HEK293 (cell line): ENCODE results near the gene UQCR11.

Experiments used
- CTCF ChIA-PET: fragments of 350-600 bp; formaldehyde crosslinking; extraction: SDS; loops from one replicate; lab custom pipeline; 2021; ENCODE audit warnings: antibody characterized with exemption; lab: Yijun Ruan, JAX
- POLR2A ChIA-PET: fragments of 300-600 bp; formaldehyde crosslinking; extraction: SDS; loops from one replicate; lab custom pipeline; 2020; ENCODE audit warnings: antibody characterized with exemption, inconsistent platforms; lab: Yijun Ruan, JAX
- H3K27ac ChIP-seq: fragments of 200-500 bp; sonication (Bioruptor generic); 2 replicates; pipeline ENCODE4 v1.5.1; 2014; ENCODE audit warnings: low read depth, low read length, control low read depth, inconsistent platforms; ENCODE audit errors: extremely low read depth
- H3K36me3 ChIP-seq, 2 experiments: fragments of 200-500 bp in 1 of 2; sonication (Bioruptor generic) in 1 of 2; 1 replicate in 1 of 2; 2 replicates in 1 of 2; pipeline ENCODE4 v1.5.1; 2014 to 2017; ENCODE audit warnings: inconsistent platforms in 2 of 2, low read length in 2 of 2; ENCODE audit not compliant: control insufficient read depth in 2 of 2, insufficient read depth in 1 of 2
- H3K4me1 ChIP-seq: fragments of 200-500 bp; sonication (Bioruptor generic); 2 replicates; pipeline ENCODE4 v1.5.1; 2014; ENCODE audit warnings: mild to moderate bottlenecking, low read length, inconsistent platforms; ENCODE audit not compliant: control insufficient read depth, insufficient read depth
- H3K4me3 ChIP-seq: 2 replicates; pipeline ENCODE4 v1.5.1; 2011; ENCODE audit warnings: low read depth, mild to moderate bottlenecking, control low read depth, low read length, moderate library complexity
- H3K9me3 ChIP-seq: fragments of 200-500 bp; sonication (Bioruptor generic); 2 replicates; pipeline ENCODE4 v1.5.1; 2014; ENCODE audit warnings: low read depth, low read length, inconsistent platforms; ENCODE audit not compliant: control insufficient read depth, insufficient read depth
- EGR2 ChIP-seq: fragments of 450-650 bp; formaldehyde crosslinking; IDR thresholded peaks from 2 replicates; pipeline ENCODE4 v1.5.1; 2016; ENCODE audit warnings: low read depth, missing biosample characterization, missing genetic modification characterization
- FEZF1 ChIP-seq: fragments of 450-650 bp; formaldehyde crosslinking; IDR thresholded peaks from 2 replicates; pipeline ENCODE4 v1.5.1; 2016; ENCODE audit warnings: missing biosample characterization, missing genetic modification characterization
- GLIS2 ChIP-seq: fragments of 450-650 bp; formaldehyde crosslinking; IDR thresholded peaks from 2 replicates; pipeline ENCODE4 v1.5.1; 2016; ENCODE audit warnings: missing biosample characterization, missing genetic modification characterization
- HOXC10 ChIP-seq: sonication (generic); formaldehyde crosslinking; IDR thresholded peaks from 2 replicates; pipeline ENCODE4 v1.8.1; 2023; ENCODE audit warnings: mild to moderate bottlenecking, missing genetic modification reagents
- KLF7 ChIP-seq: fragments of 450-650 bp; formaldehyde crosslinking; IDR thresholded peaks from 2 replicates; pipeline ENCODE4 v1.5.1; 2016; ENCODE audit warnings: missing biosample characterization, missing genetic modification characterization, borderline replicate concordance
- SALL2 ChIP-seq: fragments of 450-650 bp; formaldehyde crosslinking; IDR thresholded peaks from 2 replicates; pipeline ENCODE4 v1.5.0; 2017; ENCODE audit warnings: missing biosample characterization, mild to moderate bottlenecking, missing genetic modification characterization, borderline replicate concordance
- SP2 ChIP-seq: fragments of 450-650 bp; formaldehyde crosslinking; IDR thresholded peaks from 2 replicates; pipeline ENCODE4 v1.5.1; 2016; ENCODE audit warnings: missing biosample characterization, missing genetic modification characterization
- ZBTB17 ChIP-seq: fragments of 450-650 bp; formaldehyde crosslinking; IDR thresholded peaks from 2 replicates; pipeline ENCODE4 v1.5.1; 2016; ENCODE audit warnings: missing biosample characterization, missing genetic modification characterization
- ZBTB21 ChIP-seq: fragments of 450-650 bp; formaldehyde crosslinking; IDR thresholded peaks from 2 replicates; pipeline ENCODE4 v1.5.1; 2017; ENCODE audit warnings: missing biosample characterization, missing genetic modification characterization
- ZBTB7A ChIP-seq: fragments of 450-650 bp; formaldehyde crosslinking; IDR thresholded peaks from 2 replicates; pipeline ENCODE4 v1.5.1; 2016; ENCODE audit warnings: low read depth, missing biosample characterization, missing genetic modification characterization
- ZFP3 ChIP-seq: fragments of 450-650 bp; formaldehyde crosslinking; IDR thresholded peaks from 2 replicates; pipeline ENCODE4 v1.5.1; 2016; ENCODE audit warnings: low read depth, missing biosample characterization, missing genetic modification characterization
- ZNF114 ChIP-seq: fragments of 450-650 bp; formaldehyde crosslinking; IDR thresholded peaks from 2 replicates; pipeline ENCODE4 v1.5.0; 2017; ENCODE audit warnings: missing biosample characterization, missing genetic modification characterization
- ZNF157 ChIP-seq: fragments of 450-650 bp; formaldehyde crosslinking; IDR thresholded peaks from 2 replicates; pipeline ENCODE4 v1.5.1; 2016; ENCODE audit warnings: missing biosample characterization, missing genetic modification characterization
- ZNF544 ChIP-seq: fragments of 450-650 bp; formaldehyde crosslinking; IDR thresholded peaks from 2 replicates; pipeline ENCODE4 v1.5.0; 2017; ENCODE audit warnings: missing biosample characterization, missing genetic modification characterization
- ZNF596 ChIP-seq: fragments of 450-650 bp; IDR thresholded peaks from 2 replicates; pipeline ENCODE4 v1.5.0; 2018; ENCODE audit warnings: missing biosample characterization, mild to moderate bottlenecking, missing genetic modification characterization, moderate library complexity
- ZNF600 ChIP-seq: fragments of 450-650 bp; formaldehyde crosslinking; IDR thresholded peaks from 2 replicates; pipeline ENCODE4 v1.5.1; 2016; ENCODE audit warnings: missing biosample characterization, missing genetic modification characterization
- ZNF626 ChIP-seq: fragments of 450-650 bp; sonication (Bioruptor Pico); formaldehyde crosslinking; IDR thresholded peaks from 2 replicates; pipeline ENCODE4 v1.5.1; 2018; ENCODE audit warnings: missing biosample characterization, missing genetic modification characterization, inconsistent platforms
- ZNF660 ChIP-seq: fragments of 450-650 bp; IDR thresholded peaks from 2 replicates; pipeline ENCODE4 v1.5.1; 2018; ENCODE audit warnings: missing biosample characterization, mild to moderate bottlenecking, missing genetic modification characterization
- ZNF792 ChIP-seq: fragments of 450-650 bp; formaldehyde crosslinking; IDR thresholded peaks from 2 replicates; pipeline ENCODE4 v1.5.1; 2016; ENCODE audit warnings: missing biosample characterization, missing genetic modification characterization
- ZXDB ChIP-seq: fragments of 450-650 bp; formaldehyde crosslinking; IDR thresholded peaks from 2 replicates; pipeline ENCODE4 v1.5.1; 2016; ENCODE audit warnings: missing biosample characterization, missing genetic modification characterization
- TF ChIP-seq, protein P1 (sequence below): fragments of 450-650 bp; formaldehyde crosslinking; IDR thresholded peaks from 2 replicates; pipeline ENCODE4; 2016; ENCODE audit warnings: missing biosample characterization, missing genetic modification characterization
- TF ChIP-seq, protein P2 (sequence below): fragments of 450-650 bp; formaldehyde crosslinking; IDR thresholded peaks from 2 replicates; pipeline ENCODE4 v1.5.1; 2017; ENCODE audit warnings: missing biosample characterization, missing genetic modification characterization
- TF ChIP-seq, protein P3 (sequence below): fragments of 450-650 bp; formaldehyde crosslinking; IDR thresholded peaks from 2 replicates; pipeline ENCODE4 v1.5.1; 2016; ENCODE audit warnings: missing biosample characterization, missing genetic modification characterization
- TF ChIP-seq, protein P4 (sequence below): fragments of 450-650 bp; formaldehyde crosslinking; IDR thresholded peaks from 2 replicates; pipeline ENCODE4 v1.5.1; 2016; ENCODE audit warnings: missing biosample characterization, missing genetic modification characterization
- TF ChIP-seq, protein P5 (sequence below): fragments of 450-650 bp; formaldehyde crosslinking; IDR thresholded peaks from 2 replicates; pipeline ENCODE4 v1.5.1; 2017; ENCODE audit warnings: missing biosample characterization, missing genetic modification characterization

UQCR11 gene

DNA sequence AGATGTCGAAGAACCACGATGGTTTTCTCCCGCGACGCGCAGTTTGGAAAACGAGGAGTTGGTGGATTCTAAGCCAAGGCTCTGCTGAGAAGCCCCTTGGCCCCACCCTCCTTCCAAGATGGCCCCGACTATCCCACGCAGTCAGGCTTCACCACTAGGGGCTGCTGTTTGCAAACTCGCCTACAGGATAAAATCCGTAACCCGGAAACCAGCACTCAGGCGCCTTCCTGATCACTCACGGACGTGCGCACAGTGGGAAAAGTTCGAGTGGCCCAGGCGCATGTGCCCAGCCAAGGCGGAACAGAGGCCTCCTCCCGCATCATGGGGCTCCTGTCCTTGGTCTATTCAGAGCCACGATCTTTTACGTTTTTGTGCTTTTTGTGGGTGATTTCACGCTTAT lies 19.2 kb upstream of the UQCR11 start (continued):
- TF ChIP-seq, protein P1, sequence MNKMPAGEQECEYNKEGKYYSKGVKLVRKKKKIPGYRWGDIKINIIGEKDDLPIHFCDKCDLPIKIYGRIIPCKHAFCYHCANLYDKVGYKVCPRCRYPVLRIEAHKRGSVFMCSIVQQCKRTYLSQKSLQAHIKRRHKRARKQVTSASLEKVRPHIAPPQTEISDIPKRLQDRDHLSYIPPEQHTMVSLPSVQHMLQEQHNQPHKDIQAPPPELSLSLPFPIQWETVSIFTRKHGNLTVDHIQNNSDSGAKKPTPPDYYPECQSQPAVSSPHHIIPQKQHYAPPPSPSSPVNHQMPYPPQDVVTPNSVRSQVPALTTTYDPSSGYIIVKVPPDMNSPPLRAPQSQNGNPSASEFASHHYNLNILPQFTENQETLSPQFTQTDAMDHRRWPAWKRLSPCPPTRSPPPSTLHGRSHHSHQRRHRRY (tag by site-specific recombination), result no peak
- TF ChIP-seq SALL2 (tag by site-specific recombination), result no peak
- TF ChIP-seq HOXC10 (CRISPR knock-in tag), result no peak
- TF ChIP-seq, protein P2, sequence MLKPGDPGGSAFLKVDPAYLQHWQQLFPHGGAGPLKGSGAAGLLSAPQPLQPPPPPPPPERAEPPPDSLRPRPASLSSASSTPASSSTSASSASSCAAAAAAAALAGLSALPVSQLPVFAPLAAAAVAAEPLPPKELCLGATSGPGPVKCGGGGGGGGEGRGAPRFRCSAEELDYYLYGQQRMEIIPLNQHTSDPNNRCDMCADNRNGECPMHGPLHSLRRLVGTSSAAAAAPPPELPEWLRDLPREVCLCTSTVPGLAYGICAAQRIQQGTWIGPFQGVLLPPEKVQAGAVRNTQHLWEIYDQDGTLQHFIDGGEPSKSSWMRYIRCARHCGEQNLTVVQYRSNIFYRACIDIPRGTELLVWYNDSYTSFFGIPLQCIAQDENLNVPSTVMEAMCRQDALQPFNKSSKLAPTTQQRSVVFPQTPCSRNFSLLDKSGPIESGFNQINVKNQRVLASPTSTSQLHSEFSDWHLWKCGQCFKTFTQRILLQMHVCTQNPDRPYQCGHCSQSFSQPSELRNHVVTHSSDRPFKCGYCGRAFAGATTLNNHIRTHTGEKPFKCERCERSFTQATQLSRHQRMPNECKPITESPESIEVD (tag by site-specific recombination), result no peak
- TF ChIP-seq ZNF660, result peak; percentile 57; the same call in 1 of the 2 replicates
- TF ChIP-seq ZNF600 (tag by site-specific recombination), result peak; percentile 91
- no peak for TF ChIP-seq ZNF114 (tag by site-specific recombination)
- peak; percentile 53; the same call in 1 of the 2 replicates for TF ChIP-seq EGR2 (tag by site-specific recombination)
- no peak for TF ChIP-seq FEZF1 (tag by site-specific recombination)
- TF ChIP-seq, protein P3, sequence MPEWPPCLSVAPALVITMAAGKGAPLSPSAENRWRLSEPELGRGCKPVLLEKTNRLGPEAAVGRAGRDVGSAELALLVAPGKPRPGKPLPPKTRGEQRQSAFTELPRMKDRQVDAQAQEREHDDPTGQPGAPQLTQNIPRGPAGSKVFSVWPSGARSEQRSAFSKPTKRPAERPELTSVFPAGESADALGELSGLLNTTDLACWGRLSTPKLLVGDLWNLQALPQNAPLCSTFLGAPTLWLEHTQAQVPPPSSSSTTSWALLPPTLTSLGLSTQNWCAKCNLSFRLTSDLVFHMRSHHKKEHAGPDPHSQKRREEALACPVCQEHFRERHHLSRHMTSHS, result no peak
- no peak for TF ChIP-seq ZXDB (tag by site-specific recombination)
- no peak for TF ChIP-seq ZBTB17
- no peak for TF ChIP-seq ZNF157 (tag by site-specific recombination)
- no peak for TF ChIP-seq SP2 (tag by site-specific recombination)
- TF ChIP-seq ZBTB21 (tag by site-specific recombination), result no peak
- no peak for TF ChIP-seq ZNF544 (tag by site-specific recombination)
- no peak for TF ChIP-seq KLF7 (tag by site-specific recombination)
- no peak for TF ChIP-seq ZNF792
- TF ChIP-seq, protein P4, sequence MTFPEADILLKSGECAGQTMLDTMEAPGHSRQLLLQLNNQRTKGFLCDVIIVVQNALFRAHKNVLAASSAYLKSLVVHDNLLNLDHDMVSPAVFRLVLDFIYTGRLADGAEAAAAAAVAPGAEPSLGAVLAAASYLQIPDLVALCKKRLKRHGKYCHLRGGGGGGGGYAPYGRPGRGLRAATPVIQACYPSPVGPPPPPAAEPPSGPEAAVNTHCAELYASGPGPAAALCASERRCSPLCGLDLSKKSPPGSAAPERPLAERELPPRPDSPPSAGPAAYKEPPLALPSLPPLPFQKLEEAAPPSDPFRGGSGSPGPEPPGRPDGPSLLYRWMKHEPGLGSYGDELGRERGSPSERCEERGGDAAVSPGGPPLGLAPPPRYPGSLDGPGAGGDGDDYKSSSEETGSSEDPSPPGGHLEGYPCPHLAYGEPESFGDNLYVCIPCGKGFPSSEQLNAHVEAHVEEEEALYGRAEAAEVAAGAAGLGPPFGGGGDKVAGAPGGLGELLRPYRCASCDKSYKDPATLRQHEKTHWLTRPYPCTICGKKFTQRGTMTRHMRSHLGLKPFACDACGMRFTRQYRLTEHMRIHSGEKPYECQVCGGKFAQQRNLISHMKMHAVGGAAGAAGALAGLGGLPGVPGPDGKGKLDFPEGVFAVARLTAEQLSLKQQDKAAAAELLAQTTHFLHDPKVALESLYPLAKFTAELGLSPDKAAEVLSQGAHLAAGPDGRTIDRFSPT (tag by site-specific recombination), result no peak

DNA sequence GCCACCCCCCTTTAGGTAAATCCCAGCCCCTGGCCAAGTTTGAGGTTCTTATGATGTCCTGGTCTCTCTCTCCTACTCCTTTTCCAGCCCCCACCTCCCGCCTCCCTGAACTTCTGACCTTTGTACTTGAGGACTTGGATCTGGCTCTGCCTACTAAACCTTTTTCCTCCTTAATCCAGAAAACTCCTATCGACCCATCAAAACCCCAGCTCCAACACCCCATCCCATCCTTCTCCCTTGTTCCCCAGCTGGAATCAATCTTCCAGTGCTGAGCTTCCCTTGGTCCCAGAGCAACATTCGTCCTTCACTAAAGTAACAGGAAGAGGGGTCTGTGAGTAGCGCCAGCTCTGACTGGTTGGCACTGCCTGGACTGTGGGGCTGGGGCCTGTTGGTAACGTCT lies 17.3 kb upstream of the UQCR11 start:
- H3K27ac ChIP-seq, result no peak overlapping the region
- peaks cover 0 to 71% of the 10 kb centered on the region in 2 experiments; a peak in 2 of 3 replicates for H3K36me3 ChIP-seq
- TF ChIP-seq ZNF596 (tag by site-specific recombination) (no peak), ZNF626 (tag by site-specific recombination) (no peak), ZBTB7A (tag by site-specific recombination) (no peak), ZFP3 (tag by site-specific recombination) (peak; percentile 99), GLIS2 (tag by site-specific recombination) (no peak)
- TF ChIP-seq, protein P5, sequence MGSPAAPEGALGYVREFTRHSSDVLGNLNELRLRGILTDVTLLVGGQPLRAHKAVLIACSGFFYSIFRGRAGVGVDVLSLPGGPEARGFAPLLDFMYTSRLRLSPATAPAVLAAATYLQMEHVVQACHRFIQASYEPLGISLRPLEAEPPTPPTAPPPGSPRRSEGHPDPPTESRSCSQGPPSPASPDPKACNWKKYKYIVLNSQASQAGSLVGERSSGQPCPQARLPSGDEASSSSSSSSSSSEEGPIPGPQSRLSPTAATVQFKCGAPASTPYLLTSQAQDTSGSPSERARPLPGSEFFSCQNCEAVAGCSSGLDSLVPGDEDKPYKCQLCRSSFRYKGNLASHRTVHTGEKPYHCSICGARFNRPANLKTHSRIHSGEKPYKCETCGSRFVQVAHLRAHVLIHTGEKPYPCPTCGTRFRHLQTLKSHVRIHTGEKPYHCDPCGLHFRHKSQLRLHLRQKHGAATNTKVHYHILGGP, result no peak
- H3K9me3 ChIP-seq, result no peaks in the 10 kb centered on the region
- H3K4me1 ChIP-seq, result no peaks in the 10 kb centered on the region
- ChIA-PET CTCF (interaction anchor here (0.8 to 1.0 kb wide), 2 partner anchors 17 to 144 kb away, joined by 4 to 5 read pairs; partner anchors contain the start of gene UQCR11), POLR2A (no interaction called here)
- H3K4me3 ChIP-seq, result no peak overlapping the region
